AG04449 (cell line): ENCODE data around the gene ANO8.
"Not testable (repeated sequence)": the region's sequence is repeated elsewhere in the genome, so short reads cannot be mapped to it uniquely, and the experiment has no call there.

ENCODE experiments used
- CTCF ChIA-PET: fragments of 350-600 bp; formaldehyde crosslinking; extraction: SDS; loops from one replicate; lab custom pipeline; 2021; ENCODE audit warnings: antibody characterized with exemption; lab: Yijun Ruan, JAX
- POLR2A ChIA-PET: fragments of 400-600, 350-600 bp; formaldehyde crosslinking; extraction: SDS; loops from one replicate; lab custom pipeline; 2020; ENCODE audit warnings: antibody characterized with exemption, inconsistent platforms; lab: Yijun Ruan, JAX
- DNase-seq: peaks from one replicate; pipeline ENCODE4 v3.0.0-alpha.2; 2010; ENCODE audit warnings: low read depth, low spot score
- H3K4me3 ChIP-seq: 2 replicates; pipeline ENCODE4 v1.5.1; 2011; ENCODE audit warnings: low read depth, mild to moderate bottlenecking, control low read depth, low read length
- TF ChIP-seq, protein P1 (sequence below): IDR thresholded peaks from one replicate; pipeline ENCODE4 v1.5.1; 2011; ENCODE audit warnings: mild to moderate bottlenecking, moderate library complexity, low read length, control low read depth, inconsistent platforms; ENCODE audit not compliant: insufficient read depth; ENCODE audit errors: missing control alignments

ANO8 gene

DNA sequence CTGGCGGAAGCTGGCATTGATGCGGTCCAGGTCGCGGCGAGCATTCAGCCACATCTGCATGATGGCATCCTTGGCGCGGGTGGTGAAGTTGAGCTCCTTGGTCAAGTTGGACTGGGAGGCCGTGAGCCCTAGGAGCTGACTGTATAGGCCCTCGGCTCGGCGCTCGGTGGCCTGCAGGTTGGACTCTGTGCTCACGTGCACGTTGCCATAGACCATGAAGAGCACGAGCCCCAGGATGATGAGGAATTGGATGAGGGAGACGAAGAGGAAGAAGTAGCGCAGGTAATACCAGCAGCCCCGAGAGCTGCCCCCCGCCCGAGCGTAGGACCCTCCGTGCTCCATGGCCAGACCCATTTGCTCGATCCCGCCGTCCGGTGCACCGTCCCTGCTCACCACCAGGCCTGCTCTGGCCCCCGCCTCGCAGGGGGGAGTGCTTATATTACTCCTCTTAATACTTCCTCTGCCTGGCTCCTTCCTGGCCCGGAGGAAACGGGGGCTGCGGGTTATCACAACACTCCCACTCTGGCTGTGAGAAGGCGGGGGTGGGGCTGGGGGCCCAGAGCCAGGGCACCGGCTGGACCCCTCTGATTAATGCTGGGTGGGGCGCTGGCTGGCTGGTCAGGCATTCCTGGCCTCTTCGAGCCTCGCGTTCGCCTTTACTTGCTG, 42.4 kb upstream of the ANO8 start, which contains the start of gene PLVAP:
TSS of gene PLVAP (minus strand) at position 408 of the 666 bp plus-strand sequence. CDS start at position 354, 54 bp downstream.
- TF ChIP-seq, protein P1, sequence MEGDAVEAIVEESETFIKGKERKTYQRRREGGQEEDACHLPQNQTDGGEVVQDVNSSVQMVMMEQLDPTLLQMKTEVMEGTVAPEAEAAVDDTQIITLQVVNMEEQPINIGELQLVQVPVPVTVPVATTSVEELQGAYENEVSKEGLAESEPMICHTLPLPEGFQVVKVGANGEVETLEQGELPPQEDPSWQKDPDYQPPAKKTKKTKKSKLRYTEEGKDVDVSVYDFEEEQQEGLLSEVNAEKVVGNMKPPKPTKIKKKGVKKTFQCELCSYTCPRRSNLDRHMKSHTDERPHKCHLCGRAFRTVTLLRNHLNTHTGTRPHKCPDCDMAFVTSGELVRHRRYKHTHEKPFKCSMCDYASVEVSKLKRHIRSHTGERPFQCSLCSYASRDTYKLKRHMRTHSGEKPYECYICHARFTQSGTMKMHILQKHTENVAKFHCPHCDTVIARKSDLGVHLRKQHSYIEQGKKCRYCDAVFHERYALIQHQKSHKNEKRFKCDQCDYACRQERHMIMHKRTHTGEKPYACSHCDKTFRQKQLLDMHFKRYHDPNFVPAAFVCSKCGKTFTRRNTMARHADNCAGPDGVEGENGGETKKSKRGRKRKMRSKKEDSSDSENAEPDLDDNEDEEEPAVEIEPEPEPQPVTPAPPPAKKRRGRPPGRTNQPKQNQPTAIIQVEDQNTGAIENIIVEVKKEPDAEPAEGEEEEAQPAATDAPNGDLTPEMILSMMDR, result no peak
- DNase-seq, result no peak
- ChIA-PET CTCF (interaction anchor here (1.4 to 11.1 kb wide), 2 partner anchors 11 to 21 kb away, joined by 3 to 95 read pairs; no protein-coding TSS in a partner anchor), POLR2A (no interaction called here)
- H3K4me3 ChIP-seq, result no peak within 1 kb of the TSS

DNA sequence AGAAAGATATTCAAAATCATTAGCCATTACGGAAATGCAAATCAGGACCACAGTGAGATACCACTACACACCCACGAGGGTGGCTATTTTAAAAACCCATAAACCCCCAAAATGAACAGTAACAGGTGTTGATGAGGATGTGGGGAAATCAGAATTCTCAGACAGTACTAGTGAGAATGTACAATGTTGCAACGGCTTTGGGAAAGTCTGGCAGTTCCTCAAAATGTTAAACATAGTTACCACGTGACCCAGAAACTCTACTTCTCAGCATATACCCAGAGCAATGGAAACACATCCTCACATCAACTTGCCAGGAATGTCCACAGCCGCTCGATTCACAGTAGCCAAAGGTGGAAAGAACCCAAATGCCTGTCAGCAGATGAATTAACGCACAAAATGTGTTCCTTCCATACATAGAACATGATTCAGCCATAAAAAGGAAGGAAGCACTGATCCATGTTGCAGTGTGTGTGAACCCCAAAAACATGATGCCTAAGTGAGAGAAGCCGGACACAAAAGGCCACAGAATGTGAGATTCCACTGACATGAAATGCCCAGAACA, 35.5 kb upstream of the ANO8 start:
- DNase-seq, result no peak
- CTCF ChIA-PET, result no interaction called here
- POLR2A ChIA-PET, result no interaction called here
- H3K4me3 ChIP-seq, result no peak overlapping the region
- TF ChIP-seq, protein P1, result no peak

DNA sequence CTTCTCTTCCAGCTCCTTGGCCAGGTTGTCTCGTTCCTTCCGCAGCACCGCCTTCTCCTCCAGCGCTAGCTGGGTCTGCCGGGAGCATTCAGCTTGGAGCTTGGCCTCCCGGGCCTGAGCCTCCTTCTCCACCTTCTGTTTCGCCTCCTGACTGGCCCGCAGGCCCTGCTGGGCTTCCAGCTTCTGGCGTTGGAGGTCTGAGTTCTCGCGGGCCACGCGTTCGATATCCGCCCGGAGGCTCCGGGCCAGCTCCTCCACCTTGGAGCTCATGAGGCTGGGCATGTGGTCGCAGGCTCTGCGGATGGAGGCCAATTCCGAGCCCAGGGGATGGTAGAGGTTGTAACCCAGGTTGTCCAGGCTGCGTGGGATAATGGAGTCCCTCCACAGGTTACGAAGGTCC, 30.7 kb upstream of the ANO8 start:
- no peak for DNase-seq
- no peak overlapping the region for H3K4me3 ChIP-seq
- ChIA-PET POLR2A (no interaction called here), CTCF (interaction anchor here (0.6 to 4.0 kb wide), 6 partner anchors 8 to 82 kb away, joined by 3 to 39 read pairs (median 4); no protein-coding TSS in a partner anchor)
- TF ChIP-seq, protein P1, result no peak

DNA sequence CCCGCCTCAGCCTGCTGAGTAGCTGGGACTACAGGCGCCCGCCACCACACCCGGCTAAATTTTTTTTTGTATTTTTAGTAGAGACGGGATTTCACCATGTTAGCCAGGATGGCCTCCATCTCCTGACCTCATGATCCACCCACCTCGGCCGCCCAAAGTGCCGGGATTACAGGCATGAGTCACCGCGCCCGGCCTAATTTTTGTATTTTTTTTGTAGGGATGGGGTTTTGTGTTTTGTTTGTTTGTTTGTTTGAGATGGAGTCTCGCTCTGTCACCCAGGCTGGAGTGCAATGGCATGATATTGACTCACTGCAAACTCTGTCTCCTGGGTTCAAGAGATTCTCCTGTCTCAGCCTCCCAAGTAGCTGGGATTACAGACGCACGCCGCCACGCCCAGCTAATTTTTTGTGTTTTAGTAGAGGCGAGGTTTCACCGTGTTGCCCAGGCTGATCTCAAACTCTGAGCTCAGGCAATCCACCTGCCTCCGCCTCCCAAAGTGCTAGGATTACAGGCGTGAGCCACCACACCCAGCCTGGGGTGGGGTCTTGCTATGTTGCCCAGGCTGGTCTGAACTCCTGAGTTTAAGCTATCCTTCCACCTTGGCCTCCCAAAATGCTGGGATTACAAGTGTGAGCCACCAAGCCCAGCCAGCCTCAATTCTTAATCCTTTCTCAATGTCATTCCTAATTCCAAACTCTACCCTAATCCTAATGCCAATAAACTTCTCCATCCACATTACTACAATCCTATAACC, 29.4 kb upstream of the ANO8 start:
- DNase-seq, POLR2A ChIA-PET: not testable (repeated sequence)
- CTCF ChIA-PET, result interaction anchor here (1.3 to 4.0 kb wide), 2 partner anchors 21 to 81 kb away, joined by 3 to 39 read pairs; no protein-coding TSS in a partner anchor

DNA sequence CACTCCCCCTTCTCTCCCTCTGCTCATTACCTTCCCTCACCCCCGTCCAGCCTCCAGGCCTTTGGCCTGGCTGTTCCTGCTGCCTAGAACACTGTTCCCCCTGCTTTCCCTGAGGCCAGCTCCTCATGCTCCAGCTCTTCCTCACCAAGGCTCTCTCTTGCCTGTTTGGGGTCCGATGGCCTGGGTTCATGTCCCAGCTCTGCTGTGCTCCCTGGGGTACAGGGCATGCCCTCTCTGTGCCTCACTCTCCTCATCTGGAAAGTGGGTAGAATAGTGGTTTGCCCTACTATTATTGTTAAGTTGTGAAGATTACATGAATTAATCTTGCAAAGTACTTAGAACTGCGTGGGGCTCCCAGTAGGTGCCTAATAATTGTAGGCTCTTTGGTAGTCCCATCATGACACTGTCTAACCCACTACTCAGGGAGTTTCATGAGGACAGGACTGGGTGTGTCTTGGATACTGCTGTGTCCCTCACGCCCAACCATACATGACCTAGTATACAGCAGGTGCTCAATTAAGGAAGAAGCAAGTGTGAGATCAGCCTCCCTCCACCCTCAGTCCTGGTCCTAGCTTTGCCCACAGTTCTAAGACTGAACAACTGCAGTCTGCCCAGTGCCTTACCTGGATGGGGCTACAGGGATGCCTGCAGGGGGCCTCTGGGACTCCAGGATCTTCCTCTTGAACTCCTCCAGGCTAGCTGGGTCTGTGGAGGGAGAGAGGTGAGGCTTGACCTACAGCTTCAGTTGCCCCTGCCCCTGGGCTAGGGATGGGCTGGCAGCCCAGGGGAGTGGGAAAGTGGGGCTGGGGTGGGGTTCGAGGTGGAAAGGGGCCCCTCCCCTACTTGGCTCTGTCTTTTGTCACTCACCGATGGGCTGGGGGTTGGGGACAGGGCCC, 25.5 kb upstream of the ANO8 start:
- DNase-seq, result no peak
- TF ChIP-seq, protein P1, result no peak
- H3K4me3 ChIP-seq, result no peak overlapping the region
- ChIA-PET POLR2A (no interaction called here), CTCF (interaction anchor here (1.2 to 1.9 kb wide), 2 partner anchors 13 to 21 kb away, joined by 4 to 6 read pairs; no protein-coding TSS in a partner anchor)

More for the DNA sequence above, 29.4 kb upstream of the ANO8 start:
- not testable (repeated sequence) for H3K4me3 ChIP-seq

DNA sequence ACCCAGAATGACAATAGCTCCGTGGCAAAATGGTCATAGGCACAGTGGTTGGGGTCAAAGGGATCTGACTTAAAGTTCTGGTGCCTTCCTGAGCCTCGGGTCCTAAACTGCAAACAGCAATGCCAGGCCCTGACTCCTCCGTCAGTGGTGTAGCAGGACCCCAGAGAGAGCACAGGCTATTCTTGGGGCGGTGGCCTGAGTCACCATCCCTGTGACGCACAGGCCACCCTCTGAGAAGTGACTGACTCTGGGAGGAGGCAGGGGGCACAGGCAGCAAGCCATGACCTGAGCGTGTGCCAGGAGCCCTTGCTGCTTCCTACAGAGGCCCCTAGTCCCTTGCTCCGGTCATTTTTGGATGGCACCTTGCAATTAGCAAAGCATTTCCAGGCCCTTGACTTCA, 23.7 kb upstream of the ANO8 start:
- no peak overlapping the region for H3K4me3 ChIP-seq
- ChIA-PET CTCF (interaction anchor here (1.1 to 1.9 kb wide), 2 partner anchors 11 to 28 kb away, joined by 5 to 6 read pairs; no protein-coding TSS in a partner anchor), POLR2A (no interaction called here)
- TF ChIP-seq, protein P1, result no peak
- DNase-seq, result no peak
